Inflammatory macrophage (primary cell): Measurements from ENCODE around the gene TPM2.
A peak's percentile ranks its signal among the peaks of the same experiment; 100 is the strongest.
"Not testable (repeated sequence)": the region's sequence is repeated elsewhere in the genome, so short reads cannot be mapped to it uniquely, and the experiment has no call there.

Source experiments
- DNase-seq, 2 donors: peaks; one replicate each; pipeline ENCODE4 v3.0.0-alpha.2; 2020 to 2022

Gene TPM2

DNA sequence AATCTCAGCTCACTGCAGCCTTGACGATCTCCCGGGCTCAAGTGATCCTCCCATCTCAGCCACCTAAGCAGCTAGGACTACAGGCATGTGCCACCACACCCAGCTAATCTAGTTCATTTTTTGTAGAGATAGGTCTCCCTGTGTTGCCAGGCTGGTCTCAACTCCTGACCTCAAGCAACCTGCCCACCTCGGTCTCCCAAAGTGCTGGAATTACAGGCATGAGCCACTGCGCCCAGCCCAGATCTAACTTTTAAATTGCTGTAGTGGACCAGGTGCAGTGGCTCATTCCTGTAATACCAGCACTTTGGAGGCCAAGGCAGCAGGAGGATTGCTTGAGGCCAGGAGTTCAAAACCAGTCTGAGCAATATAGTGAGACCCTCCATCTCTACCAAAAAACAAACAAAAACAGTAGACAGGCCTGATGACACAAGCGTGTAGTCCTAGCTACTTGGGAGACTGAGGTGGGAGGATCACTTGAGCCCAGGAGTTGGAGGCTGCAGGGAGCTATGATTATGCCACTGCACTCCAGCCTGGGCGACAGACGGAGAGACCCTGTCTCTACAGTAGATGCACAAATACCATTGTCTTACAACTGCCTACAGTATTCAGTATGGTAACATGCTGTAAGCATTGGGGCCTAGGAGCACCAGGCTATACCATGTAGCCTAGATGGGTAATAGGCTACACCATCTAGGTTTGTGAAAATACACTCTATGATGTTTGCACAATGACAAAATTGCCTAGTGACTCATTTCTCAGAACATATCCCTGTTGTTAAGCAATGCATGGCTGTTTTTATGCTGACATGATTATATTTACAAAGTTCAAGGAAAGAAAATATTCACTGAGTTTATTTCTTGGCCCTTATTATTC lies 37.5 kb downstream of the TPM2 start:
- peak; percentile 71 to 86 for DNase-seq

DNA sequence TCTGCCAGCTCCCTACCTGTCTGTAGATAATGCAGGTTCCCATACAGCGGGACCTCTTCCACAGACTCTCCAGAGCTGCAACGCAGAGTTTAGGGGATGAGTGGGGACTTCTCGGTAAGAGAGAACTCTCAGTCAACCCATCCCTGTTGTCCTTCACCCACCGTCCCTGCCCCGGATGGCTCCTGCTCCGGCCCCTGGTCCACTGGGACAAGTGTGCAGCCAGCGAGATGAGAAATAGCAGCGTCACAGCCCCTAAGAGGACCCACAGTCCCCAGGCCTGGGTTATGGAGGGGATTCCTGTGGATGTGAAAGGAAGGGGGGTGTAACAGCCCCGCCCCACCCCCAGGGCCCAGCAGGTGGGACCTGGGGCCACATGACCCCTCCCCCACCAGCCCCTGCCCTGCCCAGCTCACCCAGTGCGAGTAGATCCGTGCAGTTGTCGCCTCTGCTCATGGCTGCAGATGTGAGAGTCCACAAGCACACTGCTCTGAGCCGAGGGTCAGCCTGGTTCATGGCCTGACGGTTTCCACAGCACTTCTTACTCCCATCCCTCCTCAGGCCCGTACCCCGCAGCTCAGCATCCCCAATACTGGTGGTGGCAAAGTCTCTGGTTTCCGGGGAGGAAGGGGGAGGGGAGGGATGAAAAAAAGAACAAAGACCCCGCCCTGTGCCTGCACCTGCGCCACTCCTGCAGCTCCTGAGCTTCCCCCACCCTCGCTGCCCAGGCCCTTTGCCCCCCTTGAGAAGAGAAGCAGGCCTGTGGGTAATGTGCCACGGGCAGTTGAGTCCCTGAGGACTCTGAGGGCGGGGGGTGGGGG lies 39.2 kb downstream of the TPM2 start, which contains the start of gene SIT1:
Gene SIT1, minus strand, starts transcription at position 591 of the 818 bp plus-strand sequence. Its CDS starts 78 bp downstream, at position 513.
- DNase-seq = no peak

DNA sequence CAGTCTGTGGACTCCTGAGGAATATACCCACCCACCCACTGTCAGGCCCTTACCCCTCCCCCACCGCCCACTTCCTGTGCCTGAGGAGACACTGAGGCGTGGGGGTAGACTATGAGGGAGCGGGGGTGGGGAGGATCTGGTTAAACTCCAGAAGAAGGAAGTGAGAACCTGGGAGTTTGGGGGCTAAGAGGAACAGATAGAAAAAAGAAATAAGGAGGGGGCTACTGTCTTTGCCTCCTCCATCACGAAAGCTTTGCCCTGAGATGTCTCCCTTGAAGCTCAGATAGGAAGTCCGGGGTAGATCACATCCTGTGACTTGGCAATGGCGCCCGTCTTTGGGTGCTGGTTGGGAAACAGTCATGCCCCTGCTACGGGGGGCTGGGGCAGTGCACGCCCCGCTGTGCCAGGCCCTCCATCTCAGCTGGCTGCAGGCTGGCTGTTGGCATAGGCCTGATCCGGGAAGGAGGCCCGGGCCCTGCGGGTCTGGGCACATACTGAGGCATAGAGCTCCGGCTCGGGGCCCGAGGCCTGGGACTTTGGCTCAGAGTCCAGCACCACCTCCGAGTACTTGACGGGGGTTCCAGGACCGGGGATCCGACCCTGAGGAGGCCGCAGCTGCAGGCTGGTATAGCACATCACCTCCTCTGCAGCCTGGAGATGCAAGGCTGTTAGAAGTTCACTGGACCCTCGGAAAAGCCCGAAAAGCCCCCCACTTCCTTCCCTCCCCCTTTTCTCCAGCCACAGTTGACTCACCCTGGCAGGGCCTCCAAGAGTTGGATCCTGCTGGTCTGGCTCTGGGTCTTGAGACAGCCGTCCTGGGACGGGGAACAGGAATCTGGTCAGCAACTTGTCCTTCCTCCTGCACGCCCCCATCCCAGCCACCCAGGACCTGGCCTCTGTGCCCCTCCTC lies 40.0 kb downstream of the TPM2 start:
- peak; percentile 52 to 79 for DNase-seq

DNA sequence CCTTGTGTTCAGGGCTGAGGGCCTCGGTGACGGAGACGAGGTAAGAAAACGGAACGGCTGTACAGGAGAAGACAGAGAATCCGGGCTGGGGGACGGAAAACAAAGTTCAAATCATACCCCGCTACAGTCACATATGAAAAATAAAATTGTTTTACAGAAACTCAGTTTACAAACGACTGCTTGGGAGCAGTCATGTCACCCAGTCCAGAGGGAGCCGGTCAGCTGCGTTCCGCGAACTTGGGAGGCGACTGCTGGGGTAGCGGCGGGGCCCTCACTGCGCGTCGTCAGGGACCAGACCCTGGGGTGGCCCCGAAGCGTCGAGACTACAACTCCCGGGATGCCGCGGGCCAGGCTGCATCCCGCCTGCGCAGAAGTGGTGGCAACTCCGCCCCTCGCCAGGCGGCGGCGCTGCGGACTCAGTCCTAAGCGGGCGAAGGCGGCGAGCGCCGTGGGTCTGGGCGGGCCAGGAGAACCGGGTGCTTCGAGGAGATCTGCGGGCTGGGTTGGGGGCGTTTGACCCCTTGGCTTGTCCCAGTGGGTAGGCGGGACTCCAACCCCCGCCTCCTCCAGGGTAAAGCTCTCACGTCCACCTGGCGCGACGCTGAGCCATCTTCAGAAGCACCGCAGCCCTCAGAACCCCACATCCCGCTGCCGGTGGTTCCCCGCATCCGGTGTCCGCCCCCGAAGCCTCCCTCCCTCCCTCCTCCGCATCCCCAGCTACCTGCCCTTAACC lies 43.0 kb downstream of the TPM2 start:
- DNase-seq = peak; percentile 92 to 94

DNA sequence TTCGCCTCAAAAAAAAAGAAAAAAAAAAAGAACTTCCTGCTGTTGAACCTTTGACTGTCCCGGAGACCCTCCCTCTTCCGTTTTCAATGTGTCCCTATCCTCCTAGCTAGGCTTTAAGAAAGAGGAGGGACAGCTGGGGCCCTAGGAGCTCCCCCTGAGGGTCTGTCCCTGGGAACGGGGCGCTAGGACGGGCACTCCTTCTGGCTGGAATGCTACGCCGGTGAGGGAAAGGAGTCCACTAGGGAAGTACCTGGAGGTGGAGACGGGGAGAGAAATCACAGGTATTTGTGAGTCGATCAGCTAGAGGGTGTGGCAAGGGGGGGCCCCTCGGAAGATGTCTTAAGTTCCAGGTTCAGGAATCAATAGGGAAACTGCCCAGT lies 43.6 kb downstream of the TPM2 start:
- no peak for DNase-seq

DNA sequence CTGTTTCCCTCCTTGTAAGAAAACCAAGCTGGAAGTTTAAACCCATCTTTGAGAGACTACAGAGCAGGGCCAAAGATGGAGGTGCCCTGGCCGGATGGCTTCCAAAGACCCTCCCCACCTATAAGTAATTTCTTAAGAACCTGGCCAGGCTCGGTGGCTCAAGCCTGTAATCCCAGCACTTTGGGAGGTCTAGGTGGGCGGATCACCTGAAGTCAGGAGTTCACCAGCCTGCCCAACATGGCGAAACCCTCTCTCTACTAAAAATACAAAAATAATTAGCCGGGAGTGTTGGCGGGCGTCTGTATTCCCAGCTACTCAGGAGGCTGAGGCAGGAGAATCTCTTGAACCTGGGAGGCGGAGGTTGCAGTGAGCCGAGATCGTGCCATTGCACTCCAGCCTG lies 44.0 kb downstream of the TPM2 start:
- DNase-seq = not testable (repeated sequence)

DNA sequence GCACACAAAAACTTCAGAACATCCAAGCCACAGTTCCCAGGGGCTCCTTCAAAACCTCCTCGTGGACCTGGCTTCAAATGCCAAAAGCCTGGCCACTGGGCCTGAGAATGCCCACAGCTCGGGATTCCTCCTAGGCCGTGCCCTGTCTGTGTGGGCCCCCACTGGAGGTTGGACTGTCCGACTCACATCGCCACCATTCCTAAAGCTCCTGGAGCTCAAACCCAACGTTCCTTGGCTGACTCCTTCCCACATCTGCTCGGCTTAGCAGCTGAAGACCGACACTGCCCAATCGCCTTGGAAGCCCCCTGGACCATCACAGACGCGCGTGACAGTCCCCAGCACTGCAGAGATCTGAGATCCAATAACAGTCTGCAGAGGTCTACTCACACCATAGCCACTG lies 46.7 kb downstream of the TPM2 start:
- DNase-seq = no peak

DNA sequence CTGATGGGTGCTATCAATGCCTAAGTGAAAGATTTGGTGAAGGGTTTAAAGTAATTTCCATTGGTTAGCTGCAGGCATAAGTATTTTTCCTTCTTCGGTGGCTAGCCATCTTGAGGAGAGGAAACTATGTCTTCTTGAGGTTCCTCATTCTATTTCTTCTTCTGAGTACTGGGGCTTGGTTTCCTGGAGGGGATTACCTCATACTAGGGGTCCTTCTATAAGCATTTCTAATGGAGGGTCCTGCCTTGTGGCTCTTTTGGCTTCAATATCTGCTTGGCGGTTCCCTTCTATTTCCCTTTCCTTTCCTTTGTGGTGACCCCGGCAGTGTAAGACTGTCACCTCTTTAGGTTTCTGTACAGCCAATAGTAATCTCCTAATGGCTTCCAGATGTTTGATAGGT lies 48.2 kb downstream of the TPM2 start:
- peak; percentile 0 to 29 for DNase-seq

DNA sequence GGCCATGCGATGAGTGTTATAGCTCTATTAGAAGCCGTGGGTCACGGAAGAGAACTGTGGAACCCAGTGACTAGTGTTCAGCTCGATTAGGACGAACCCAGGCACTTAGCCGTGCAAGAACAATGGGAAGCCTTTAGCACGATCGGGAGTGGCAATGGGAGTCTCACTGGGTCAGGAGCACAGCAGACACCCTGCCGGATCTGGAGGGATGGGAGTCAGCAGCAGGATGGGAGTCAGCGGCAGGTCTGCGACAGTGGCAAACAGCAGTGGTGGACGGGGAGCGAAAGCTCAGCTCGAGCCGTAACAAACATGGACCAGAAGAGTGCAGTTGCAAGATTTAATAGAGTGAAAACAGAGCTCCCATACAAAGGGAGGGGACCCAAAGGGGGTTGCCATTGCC lies 49.3 kb downstream of the TPM2 start:
- DNase-seq = not testable (repeated sequence)

DNA sequence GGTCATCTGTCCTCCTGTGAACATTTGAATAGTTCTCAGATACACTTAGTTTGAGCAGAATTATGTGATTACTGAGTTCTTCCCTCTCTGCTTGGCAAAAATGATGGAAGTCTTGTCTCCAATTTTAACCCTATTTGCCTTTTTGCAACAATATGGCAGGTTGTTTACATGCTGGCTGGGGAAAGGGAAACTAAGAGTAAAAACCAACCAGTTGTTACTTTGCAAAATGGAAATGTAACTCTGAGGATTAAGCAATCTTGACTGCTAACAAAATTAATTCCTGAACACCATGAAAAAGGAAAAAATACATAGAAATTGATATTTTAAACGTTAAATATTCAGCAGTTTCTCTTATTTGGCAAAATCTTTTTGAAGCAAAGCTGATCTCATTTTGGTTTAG lies 50.1 kb downstream of the TPM2 start:
- DNase-seq = no peak

DNA sequence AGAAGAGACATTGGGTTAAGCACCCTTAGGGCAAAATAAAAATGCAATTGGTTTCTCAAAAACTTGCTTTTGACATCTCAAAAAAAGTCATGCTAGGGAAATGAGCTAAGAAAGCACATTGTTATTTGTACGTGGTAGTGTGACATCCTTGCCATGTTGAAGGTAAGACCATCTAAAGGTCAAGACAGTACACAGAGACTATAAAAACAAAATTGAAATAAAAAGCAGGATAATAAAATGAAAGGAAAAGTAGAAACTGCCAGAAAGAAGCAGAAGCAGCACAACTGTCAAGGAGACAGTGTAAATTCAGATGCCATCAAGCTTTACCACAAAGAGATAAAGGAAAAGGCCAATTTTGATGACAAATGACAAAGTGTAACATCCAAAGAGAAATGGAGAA lies 50.5 kb downstream of the TPM2 start:
- DNase-seq = not testable (repeated sequence)

DNA sequence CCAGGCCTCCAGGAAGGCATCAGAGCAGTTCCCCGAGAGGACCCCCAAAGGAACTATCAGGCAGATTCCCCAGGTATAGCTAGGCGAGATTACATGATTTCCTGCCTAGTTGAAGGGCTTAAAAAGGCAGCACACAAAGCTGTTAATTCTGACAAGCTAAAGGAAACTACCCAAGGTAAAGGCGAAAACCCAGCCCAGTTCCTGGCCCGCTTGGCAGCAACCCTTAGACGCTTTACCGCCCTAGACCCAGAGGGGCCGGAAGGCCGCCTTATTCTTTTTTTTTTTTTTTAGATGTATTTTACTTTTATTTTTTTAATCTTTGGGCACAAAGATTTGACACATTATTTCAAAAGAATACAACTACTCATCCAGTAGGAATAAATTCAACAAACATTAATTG lies 51.0 kb downstream of the TPM2 start:
- DNase-seq = peak in 1 of 2 donors; percentile 0

DNA sequence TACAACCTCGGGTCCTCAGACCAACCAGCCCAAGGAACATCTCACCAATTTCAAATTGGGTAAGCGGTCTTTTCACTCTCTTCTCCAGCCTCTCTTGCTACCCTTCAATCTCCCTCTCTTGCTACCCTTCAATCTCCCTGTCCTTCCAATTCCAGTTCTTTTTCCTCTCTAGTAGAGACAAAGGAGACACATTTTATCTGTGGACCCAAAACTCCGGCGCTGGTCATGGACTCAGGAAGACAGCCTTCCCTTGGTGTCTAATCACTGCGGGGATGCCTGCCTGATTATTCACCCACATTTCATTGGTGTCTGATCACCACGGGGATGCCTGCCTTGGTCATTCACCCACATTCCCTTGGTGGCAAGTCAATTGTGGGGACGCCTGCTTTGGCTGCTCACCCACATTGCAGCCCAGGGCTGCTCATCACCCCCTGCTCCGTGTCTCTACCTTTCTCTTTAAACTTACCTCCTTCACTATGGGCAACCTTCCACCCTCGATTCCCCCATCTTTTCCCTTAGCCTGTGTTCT lies 52.2 kb downstream of the TPM2 start:
- not testable (repeated sequence) for DNase-seq

DNA sequence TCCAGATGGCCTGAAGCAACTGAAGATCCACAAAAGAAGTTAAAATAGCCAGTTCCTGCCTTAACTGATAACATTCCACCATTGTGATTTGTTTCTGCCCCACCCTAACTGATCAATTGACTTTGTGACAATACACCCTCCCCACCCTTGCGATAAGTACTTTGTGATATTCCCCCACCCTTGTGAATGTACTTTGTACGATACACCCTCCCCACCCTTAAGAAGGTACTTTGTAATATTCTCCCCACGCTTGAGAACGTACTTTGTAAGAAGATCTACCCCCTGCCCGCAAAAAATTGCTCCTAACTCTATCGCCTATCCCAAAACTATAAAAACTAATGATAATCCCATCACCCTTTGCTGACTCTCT lies 52.9 kb downstream of the TPM2 start:
- not testable (repeated sequence) for DNase-seq

DNA sequence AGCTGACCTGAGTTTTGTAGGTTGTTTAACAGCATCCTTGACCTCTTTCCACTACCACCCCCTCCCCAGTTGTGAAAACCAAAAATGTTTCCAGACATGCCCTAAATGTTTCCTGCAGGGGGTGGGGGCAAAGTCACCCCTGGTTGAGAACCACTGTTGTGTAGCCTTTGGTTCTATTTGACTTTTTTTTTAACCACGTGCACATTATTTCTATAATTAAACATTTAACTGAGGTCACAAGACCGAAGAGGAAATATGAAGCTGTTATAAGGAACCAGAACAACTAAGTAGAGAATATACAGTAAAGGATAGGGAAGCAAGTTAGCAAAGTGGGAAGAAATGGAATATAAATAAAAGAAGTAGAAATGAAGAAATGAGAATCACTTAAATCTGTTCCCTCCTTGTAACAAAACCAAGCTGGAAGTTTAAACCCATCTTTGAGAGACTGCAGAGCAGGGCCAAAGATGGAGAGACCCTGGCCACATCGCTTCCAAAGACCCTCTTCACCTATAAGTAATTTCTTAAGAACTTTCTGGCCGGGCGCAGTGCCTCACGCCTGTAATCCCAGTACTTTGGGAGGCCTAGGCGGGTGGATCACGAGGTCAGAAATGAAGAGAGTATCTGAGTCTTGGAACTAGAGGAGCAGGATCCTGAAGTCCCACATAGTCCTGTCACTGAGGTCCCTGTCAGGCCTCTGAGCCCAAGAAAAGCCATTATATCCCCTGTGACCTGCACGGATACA lies 53.4 kb downstream of the TPM2 start:
- peak; percentile 49 to 86 for DNase-seq

DNA sequence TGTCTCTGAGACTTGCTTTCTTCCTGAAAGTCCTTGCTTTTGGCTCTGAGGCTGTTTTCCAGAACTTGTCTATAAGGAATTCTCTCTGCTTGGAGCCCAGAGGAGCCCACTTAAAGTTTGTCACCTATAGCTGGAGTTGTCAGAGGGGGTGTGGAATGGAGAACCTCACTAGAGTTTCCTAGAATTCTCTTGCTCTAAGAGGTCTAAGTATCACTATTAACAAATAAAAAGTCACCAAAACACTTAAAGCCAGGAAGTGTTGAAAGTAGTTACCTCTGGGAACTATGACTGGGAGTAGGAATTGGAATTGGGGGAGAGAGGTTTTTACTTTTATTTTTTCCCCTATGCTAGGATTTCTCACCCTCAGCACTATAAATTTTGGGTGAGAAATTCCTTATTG lies 54.0 kb downstream of the TPM2 start:
- DNase-seq = peak; percentile 1 to 30
